Endothelial cell of umbilical vein (primary cell): ENCODE results near the gene LRRC73. TPM values are rescaled to one million over a fixed set of nuclear protein-coding genes. Genes with fewer than 3 reads are reported as not detected.

Source experiments
- BruUV-seq: library from RNA; stranded (reverse); fragments of 400-500 nt; replicated peaks from 2 replicates; lab custom pipeline; 2021; lab: Mats Ljungman, UMichigan
- CTCF ChIA-PET: fragments of 300-600, 350-600 bp; sonication (Branson Sonifier 250); formaldehyde crosslinking; loops from one replicate; lab custom pipeline; 2021; ENCODE audit warnings: antibody characterized with exemption, inconsistent platforms; lab: Charles Lee
- POLR2A ChIA-PET: fragments of 300-600, 350-600 bp; sonication (Branson Sonifier 250); formaldehyde crosslinking; loops from one replicate; lab custom pipeline; 2021; ENCODE audit warnings: antibody characterized with exemption, inconsistent platforms; lab: Charles Lee
- DNase-seq: peaks from one replicate; pipeline ENCODE4 v3.0.0-alpha.2; 2011; ENCODE audit warnings: low read depth, low spot score
- FAIRE-seq: peaks from 2 replicates; lab custom pipeline; 2011; peaks lifted over from hg19 to GRCh38; lab: Jason Lieb, UNC
- H2AFZ ChIP-seq: 2 replicates; pipeline ENCODE4 v1.6.0; 2012; ENCODE audit warnings: low read depth, low read length, control low read depth, inconsistent platforms
- H3K27ac ChIP-seq: 2 replicates; pipeline ENCODE4 v1.5.1; 2011; ENCODE audit warnings: low read depth, mild to moderate bottlenecking, control low read depth, low read length, moderate library complexity; ENCODE audit not compliant: insufficient read depth
- H3K27me3 ChIP-seq, 2 experiments: 2 replicates each; pipeline versions ENCODE4 v1.6.0 to v1.6.1; 2011; ENCODE audit warnings: low read length in 2 of 2, mixed read lengths in 1 of 2; ENCODE audit not compliant: control insufficient read depth in 2 of 2, insufficient read depth in 2 of 2
- H3K36me3 ChIP-seq, 2 experiments: 2 replicates in 1 of 2; 3 replicates in 1 of 2; pipeline ENCODE4 v1.5.1; 2011; ENCODE audit warnings: low read length in 2 of 2, mild to moderate bottlenecking in 1 of 2, moderate library complexity in 1 of 2; ENCODE audit not compliant: control insufficient read depth in 2 of 2, insufficient read depth in 2 of 2; ENCODE audit errors: extremely low read depth in 1 of 2
- H3K4me1 ChIP-seq: 3 replicates; pipeline ENCODE4 v1.5.1; 2011; ENCODE audit warnings: mild to moderate bottlenecking, low read length; ENCODE audit not compliant: control insufficient read depth, insufficient read depth; ENCODE audit errors: extremely low read depth
- H3K4me2 ChIP-seq: 2 replicates; pipeline ENCODE4 v1.6.1; 2011; ENCODE audit warnings: low read length, control low read depth, mixed read lengths; ENCODE audit not compliant: insufficient read depth
- H3K4me3 ChIP-seq, 3 experiments: fragments of 200-600 bp in 1 of 3; sonication (generic), shearing (Covaris generic) in 1 of 3; replicated peaks in 1 of 3; 2 replicates each; pipeline ENCODE4 v1.5.1; 2011 to 2016; ENCODE audit warnings: control low read depth in 3 of 3, low read length in 3 of 3, mild to moderate bottlenecking in 2 of 3, inconsistent platforms in 1 of 3, low read depth in 1 of 3, moderate library complexity in 1 of 3; ENCODE audit not compliant: insufficient read depth in 1 of 3
- H3K79me2 ChIP-seq: 2 replicates; pipeline ENCODE4 v1.6.0; 2012; ENCODE audit warnings: low read length, inconsistent platforms; ENCODE audit not compliant: control insufficient read depth, insufficient read depth
- H3K9ac ChIP-seq: replicated peaks from 2 replicates; pipeline ENCODE3; 2011; ENCODE audit warnings: low read length, control low read depth; ENCODE audit not compliant: insufficient read depth; ENCODE audit errors: extremely low read depth
- H3K9me1 ChIP-seq: replicated peaks from 3 replicates; pipeline ENCODE4 v1.6.0; 2011; ENCODE audit warnings: mild to moderate bottlenecking, low read length; ENCODE audit not compliant: control insufficient read depth, insufficient read depth; ENCODE audit errors: extremely low read depth
- H3K9me3 ChIP-seq: replicated peaks from 2 replicates; pipeline ENCODE4 v1.5.1; 2012; ENCODE audit warnings: low read length, inconsistent platforms; ENCODE audit not compliant: control insufficient read depth, insufficient read depth
- H4K20me1 ChIP-seq: replicated peaks from 2 replicates; pipeline ENCODE3; 2011; ENCODE audit warnings: mild to moderate bottlenecking, low read length; ENCODE audit not compliant: control insufficient read depth, insufficient read depth; ENCODE audit errors: extremely low read depth
- CTCF ChIP-seq, 2 donors: IDR thresholded peaks; 1 replicate in 1 of 2; 2 replicates in 1 of 2; pipeline ENCODE4 v1.5.1; 2011; ENCODE audit warnings: low read length in 2 of 2, mild to moderate bottlenecking in 2 of 2, moderate library complexity in 2 of 2, control low read depth in 1 of 2, inconsistent platforms in 1 of 2, low read depth in 1 of 2; ENCODE audit not compliant: insufficient read depth in 1 of 2; ENCODE audit errors: extremely low read depth in 1 of 2
- EZH2 ChIP-seq: IDR thresholded peaks from 2 replicates; pipeline ENCODE4 v1.6.1; 2012; ENCODE audit warnings: borderline replicate concordance, low read depth, mild to moderate bottlenecking, moderate library complexity, low read length, inconsistent platforms; ENCODE audit not compliant: severe bottlenecking
- FOS ChIP-seq: IDR thresholded peaks from 2 replicates; pipeline ENCODE4 v1.6.1; 2011; ENCODE audit warnings: mild to moderate bottlenecking, low read length, moderate library complexity, borderline replicate concordance; ENCODE audit not compliant: insufficient read depth
- GATA2 ChIP-seq: IDR thresholded peaks from 2 replicates; pipeline ENCODE4 v1.7.0; 2011; ENCODE audit warnings: low read depth, mild to moderate bottlenecking, moderate library complexity, mixed read lengths, low read length; ENCODE audit not compliant: insufficient read length, insufficient read depth
- JUN ChIP-seq: IDR thresholded peaks from 2 replicates; pipeline ENCODE4 v1.6.1; 2011; ENCODE audit warnings: borderline replicate concordance, low read depth; ENCODE audit not compliant: insufficient read length, insufficient read depth
- MAX ChIP-seq: IDR thresholded peaks from 2 replicates; pipeline ENCODE4 v1.6.1; 2011; ENCODE audit not compliant: insufficient read depth, insufficient read length
- MYC ChIP-seq: IDR thresholded peaks from one replicate; pipeline ENCODE4 v1.6.1; 2011; ENCODE audit warnings: mild to moderate bottlenecking, low read depth, low read length
- POLR2A ChIP-seq: IDR thresholded peaks from 2 replicates; pipeline ENCODE4 v1.6.1; 2012; ENCODE audit warnings: low read depth, mild to moderate bottlenecking, control low read depth, low read length
- POLR2AphosphoS5 ChIP-seq: IDR thresholded peaks from 2 replicates; pipeline ENCODE4 v1.6.1; 2012; ENCODE audit warnings: low read depth, mild to moderate bottlenecking, control low read depth, low read length, moderate library complexity; ENCODE audit not compliant: insufficient read depth
- dilution Hi-C: fragments of 300-500 bp; cut with MboI; formaldehyde crosslinking; loops from one replicate; pipeline ENCODE4 v1.15.0; 2019; ENCODE audit warnings: low sequenced_read_pairs; ENCODE audit not compliant: extremely low pct_ligation_motif_present
- intact Hi-C: fragments of 100-400 bp; cut with micrococcal nuclease; formaldehyde crosslinking; loops from one replicate; pipeline ENCODE4 v1.10.0; 2022
- polyA plus RNA-seq, 4 experiments: library from polyadenylated mRNA; depleted of rRNA in 3 of 4; stranded (reverse) in 3 of 4; unstranded in 1 of 4; fragments of >200 nt; gene quantifications; 2 replicates each; pipeline versions ENCODE4 v1.2.1 to v1.2.3, GENCODE V29; 2011 to 2012; ENCODE audit warnings: missing spikeins in 1 of 4
- total RNA-seq: library from RNA; stranded (reverse); gene quantifications from 2 replicates; pipeline ENCODE4 v1.2.3, GENCODE V29; 2021

LRRC73 gene
- total and polyA plus RNA-seq, 2 donors (not counting 3 experiments of a cell fraction or from before 2014, with no cell fraction given) = 0.11 to 0.58 TPM

- intact Hi-C loops = no loop called here
- no peak for TF ChIP-seq MYC
- TF ChIP-seq FOS = no peak
- no peak for TF ChIP-seq POLR2AphosphoS5
- TF ChIP-seq EZH2 = no peak
- no peak for TF ChIP-seq CTCF (IDR thresholded peaks at IDR 0.05; ENCODE audit: extremely low read depth in 1 of 2, insufficient read depth in 1 of 2, low read depth in 1 of 2, low read length in 2 of 2)
- no peak for TF ChIP-seq GATA2
- no peak for TF ChIP-seq JUN
- TF ChIP-seq MAX = no peak
- no peak for TF ChIP-seq POLR2A
- H3K4me3 ChIP-seq = no peak overlapping the region
- H3K9ac ChIP-seq = no peak overlapping the region
- no peak overlapping the region for H2AFZ ChIP-seq
- CTCF ChIA-PET = interaction anchor here (0.7 to 19.0 kb wide), 7 partner anchors 11 to 263 kb away, joined by 3 to 289 read pairs (median 6); partner anchors contain the start of genes ABCC10, DLK2, DNPH1 and LRRC73
- H3K9me3 ChIP-seq = no peaks in the 10 kb centered on the region
- peak; percentile 4 for FAIRE-seq
- no peak overlapping the region for H3K4me2 ChIP-seq
- no peaks in the 10 kb centered on the region for H3K9me1 ChIP-seq
- peaks cover 12% of the 10 kb centered on the region for H3K4me1 ChIP-seq
- POLR2A ChIA-PET = interaction anchor here (1.3 kb wide), 1 partner anchor 14 kb away, joined by 4 read pairs; the partner anchor contains the start of gene TJAP1
- H3K27me3 ChIP-seq = no peaks in the 10 kb centered on the region
- dilution Hi-C loops = no loop called here
- no TSS peak for BruUV-seq
- H3K27ac ChIP-seq = no peak overlapping the region
- H3K79me2 ChIP-seq = no peaks in the 10 kb centered on the region
- H4K20me1 ChIP-seq = no peaks in the 10 kb centered on the region
- H3K36me3 ChIP-seq = peaks cover 0 to 5% of the 10 kb centered on the region in 2 experiments
- peak; percentile 50 for DNase-seq
Measured at GRCh38 chr6:43491750-43492661, 18.1 kb downstream of the LRRC73 start.
